HepG2 (cell line): ENCODE results near the gene CTNNBL1. TPM values are rescaled to one million over a fixed set of nuclear protein-coding genes. Genes with fewer than 3 reads are reported as not detected.
A peak's percentile ranks its signal among the peaks of the same experiment; 100 is the strongest.

Source experiments
- ATM ChIP-seq: fragments of 450-650 bp; IDR thresholded peaks from 2 replicates; pipeline ENCODE4 v1.7.1; 2017; ENCODE audit warnings: mild to moderate bottlenecking, borderline replicate concordance
- BRF2 ChIP-seq: sonication (generic); formaldehyde crosslinking; IDR thresholded peaks from 2 replicates; pipeline ENCODE4 v1.8.1; 2022; ENCODE audit warnings: mild to moderate bottlenecking, missing genetic modification reagents
- CCDC6 ChIP-seq: sonication (generic); formaldehyde crosslinking; IDR thresholded peaks from 2 replicates; pipeline ENCODE4 v1.8.1; 2022; ENCODE audit warnings: mild to moderate bottlenecking, missing genetic modification reagents, moderate library complexity
- CHCHD3 ChIP-seq: sonication (generic); formaldehyde crosslinking; IDR thresholded peaks from 2 replicates; pipeline ENCODE4 v1.8.0; 2022; ENCODE audit warnings: mild to moderate bottlenecking, missing genetic modification reagents, moderate library complexity
- CHD2 ChIP-seq: IDR thresholded peaks from 2 replicates; pipeline ENCODE4 v1.6.1; 2011; ENCODE audit warnings: low read depth, low read length, improper control_type of control experiment
- ISL2 ChIP-seq: sonication (generic); formaldehyde crosslinking; IDR thresholded peaks from 2 replicates; pipeline ENCODE4 v1.5.0; 2020; ENCODE audit warnings: missing genetic modification reagents
- KDM2A ChIP-seq: sonication (generic); formaldehyde crosslinking; IDR thresholded peaks from 2 replicates; pipeline ENCODE4 v1.4.0; 2020; ENCODE audit warnings: low read depth, missing genetic modification reagents, borderline replicate concordance
- LCORL ChIP-seq, 2 experiments: fragments of 450-650 bp in 1 of 2; sonication (generic) in 1 of 2; formaldehyde crosslinking in 1 of 2; IDR thresholded peaks; 2 replicates each; pipeline versions ENCODE4 v1.5.0 to v1.6.1; 2017 to 2020; ENCODE audit warnings: antibody characterized with exemption in 1 of 2, missing genetic modification reagents in 1 of 2
- MIER3 ChIP-seq: IDR thresholded peaks from 2 replicates; pipeline ENCODE4 v1.6.1; 2016; ENCODE audit warnings: missing compliant biosample characterization, borderline replicate concordance
- SRSF4 ChIP-seq: fragments of 200-400 bp; formaldehyde crosslinking; IDR thresholded peaks from one replicate; pipeline ENCODE4 v1.6.1; 2018; ENCODE audit warnings: mild to moderate bottlenecking, low read depth, low read length, moderate library complexity; ENCODE audit not compliant: poor library complexity, severe bottlenecking
- TEAD3 ChIP-seq: optimal IDR thresholded peaks from 2 replicates; pipeline ENCODE3; 2016; ENCODE audit warnings: borderline replicate concordance
- TERF1 ChIP-seq: sonication (generic); formaldehyde crosslinking; IDR thresholded peaks from 2 replicates; pipeline ENCODE4 v1.8.0; 2022; ENCODE audit warnings: mild to moderate bottlenecking, missing genetic modification reagents, moderate library complexity
- TRAFD1 ChIP-seq: sonication (generic); formaldehyde crosslinking; IDR thresholded peaks from 2 replicates; pipeline ENCODE4 v1.5.1; 2020; ENCODE audit warnings: missing genetic modification reagents, mild to moderate bottlenecking, borderline replicate concordance
- ZBTB21 ChIP-seq: sonication (generic); formaldehyde crosslinking; IDR thresholded peaks from 2 replicates; pipeline ENCODE4 v1.4.0; 2020; ENCODE audit warnings: missing genetic modification reagents
- ZBTB39 ChIP-seq: sonication (generic); formaldehyde crosslinking; IDR thresholded peaks from 2 replicates; pipeline ENCODE4 v1.5.0; 2020; ENCODE audit warnings: missing genetic modification reagents
- ZNF12 ChIP-seq: sonication (generic); formaldehyde crosslinking; IDR thresholded peaks from 2 replicates; pipeline ENCODE4 v1.5.0; 2020; ENCODE audit warnings: missing genetic modification reagents
- ZNF280D ChIP-seq: sonication (generic); formaldehyde crosslinking; IDR thresholded peaks from 2 replicates; pipeline ENCODE4 v1.5.1; 2020; ENCODE audit warnings: mild to moderate bottlenecking, missing genetic modification reagents
- ZNF30 ChIP-seq: sonication (generic); formaldehyde crosslinking; IDR thresholded peaks from 2 replicates; pipeline ENCODE4 v1.5.0; 2020; ENCODE audit warnings: mild to moderate bottlenecking, missing genetic modification reagents
- ZNF451 ChIP-seq: sonication (generic); formaldehyde crosslinking; IDR thresholded peaks from 2 replicates; pipeline ENCODE4 v1.5.0; 2020; ENCODE audit warnings: mild to moderate bottlenecking, missing genetic modification reagents
- ZNF672 ChIP-seq: sonication (generic); formaldehyde crosslinking; IDR thresholded peaks from 2 replicates; pipeline ENCODE4 v1.8.1; 2022; ENCODE audit warnings: missing genetic modification reagents
- polyA plus RNA-seq, 8 experiments: library from polyadenylated mRNA; depleted of rRNA in 3 of 8; stranded (reverse) in 7 of 8; unstranded in 1 of 8; fragments of >200 nt; fragmentation: Illumina TruSeq in 4 of 8; extraction: Trizol in 4 of 8; gene quantifications; 2 replicates each; pipeline versions ENCODE4 v1.2.1 to v1.2.3, GENCODE V29; 2011 to 2016; ENCODE audit warnings: low read depth in 4 of 8, missing spikeins in 1 of 8, mixed read lengths in 1 of 8; ENCODE audit not compliant: insufficient read depth in 1 of 8
- total RNA-seq, 5 experiments: library from RNA; depleted of rRNA; stranded (reverse); fragments of >200 nt; fragmentation: Illumina TruSeq; extraction: Trizol; gene quantifications; 2 replicates each; pipeline ENCODE4 v1.2.3, GENCODE V29; 2016; ENCODE audit warnings: low read depth in 1 of 5

CTNNBL1 gene
- total and polyA plus RNA-seq, 2 of the 13 experiments (the other 11 are each of a cell fraction or from before 2014, with no cell fraction given), result 49.3 to 94.6 TPM

GRCh38 chr20:37677969-37678861 lies 15.6 kb upstream of the CTNNBL1 start (continued):
- TF ChIP-seq ZNF280D (CRISPR knock-in tag), result peak; percentile 81; the same call in 1 of the 2 replicates
- TF ChIP-seq ZBTB39 (CRISPR knock-in tag), result no peak
- no peak for TF ChIP-seq ZNF672
- no peak for TF ChIP-seq MIER3 (CRISPR knock-in tag)
- 0 out of 2 replicates have a peak, but pooled peaks have one; percentile 61 for TF ChIP-seq ZNF451 (CRISPR knock-in tag)
- no peak for TF ChIP-seq LCORL (IDR thresholded peaks at IDR 0.05)
- no peak for TF ChIP-seq LCORL (CRISPR knock-in tag; IDR thresholded peaks at IDR 0.05)
- TF ChIP-seq CHCHD3 (CRISPR knock-in tag), result 0 out of 2 replicates have a peak, but pooled peaks have one; percentile 61
- TF ChIP-seq ATM, result no peak
- no peak for TF ChIP-seq ZBTB21 (CRISPR knock-in tag)
- no peak for TF ChIP-seq CHD2
- TF ChIP-seq TERF1 (CRISPR knock-in tag), result no peak
- TF ChIP-seq TRAFD1 (CRISPR knock-in tag), result no peak
- no peak for TF ChIP-seq KDM2A (CRISPR knock-in tag)
- no peak for TF ChIP-seq ZNF30 (CRISPR knock-in tag)
- TF ChIP-seq CCDC6 (CRISPR knock-in tag), result no peak
- TF ChIP-seq ISL2 (CRISPR knock-in tag), result no peak
- TF ChIP-seq ZNF12 (CRISPR knock-in tag), result no peak
- TF ChIP-seq TEAD3 (CRISPR knock-in tag), result peak; percentile 50
- no peak for TF ChIP-seq BRF2 (CRISPR knock-in tag)
- no peak for TF ChIP-seq SRSF4
